Activated CD4-positive, alpha-beta T cell treated with anti-CD3 and anti-CD28 coated beads for 36 hours (primary cell): ENCODE data around the gene TMPRSS9. TPM values are rescaled to one million over a fixed set of nuclear protein-coding genes. Genes with fewer than 3 reads are reported as not detected.
A peak's percentile ranks its signal among the peaks of the same experiment; 100 is the strongest.
"Not testable (repeated sequence)": the region's sequence is repeated elsewhere in the genome, so short reads cannot be mapped to it uniquely, and the experiment has no call there.

Experiments used
- ATAC-seq: fragments of 200-7000 bp; cut with Tn5 transposase; one replicate; pipeline ENCODE4 v1.10.0; 2021; ENCODE audit warnings: mild to moderate bottlenecking, moderate library complexity
- CTCF ChIA-PET: fragments of 350-600 bp; sonication (Branson Sonifier 250); formaldehyde crosslinking; loops from one replicate; lab custom pipeline; 2021; ENCODE audit warnings: antibody characterized with exemption; lab: Charles Lee
- POLR2A ChIA-PET: fragments of 350-600 bp; sonication (Branson Sonifier 250); formaldehyde crosslinking; loops from one replicate; lab custom pipeline; 2021; ENCODE audit warnings: antibody characterized with exemption, inconsistent platforms; lab: Charles Lee
- DNase-seq: peaks from one replicate; pipeline ENCODE4 v3.0.0-alpha.2; 2020
- H3K27ac Mint-ChIP-seq: one replicate; pipeline ENCODE4 v1.8.0; 2021; ENCODE audit warnings: mixed read lengths
- H3K27me3 Mint-ChIP-seq: one replicate; pipeline ENCODE4 v1.8.0; 2021; ENCODE audit warnings: mixed read lengths
- H3K36me3 Mint-ChIP-seq: one replicate; pipeline ENCODE4 v1.8.0; 2021; ENCODE audit warnings: low read depth, mixed read lengths
- H3K4me1 Mint-ChIP-seq: one replicate; pipeline ENCODE4 v1.8.0; 2021; ENCODE audit warnings: mixed read lengths
- H3K4me3 Mint-ChIP-seq: one replicate; pipeline ENCODE4 v1.8.0; 2021; ENCODE audit warnings: mild to moderate bottlenecking, moderate library complexity, mixed read lengths
- H3K9me3 Mint-ChIP-seq: one replicate; pipeline ENCODE4 v1.8.0; 2021; ENCODE audit warnings: low read depth, mixed read lengths
- intact Hi-C, 2 experiments: fragments of 100-400 bp; cut with DNase I in 1 of 2; cut with micrococcal nuclease in 1 of 2; formaldehyde crosslinking; loops; one replicate each; pipeline versions ENCODE4 v1.14.2 to v1.15.1; 2022 to 2024; cut with DNase I, micrococcal nuclease
- total RNA-seq, 2 experiments: library from RNA; stranded (reverse); gene quantifications; one replicate each; pipeline ENCODE4 v1.2.3, GENCODE V29; 2021

TMPRSS9 gene
- total RNA-seq, 2 experiments from 2014 or later, result not detected

- intact Hi-C loops, result no loop called here
- DNase-seq (no peak), ATAC-seq (no peak)
- Mint-ChIP-seq H3K9me3 (no peaks in the 10 kb centered on the region), H3K4me1 (peaks cover 26% of the 10 kb centered on the region), H3K36me3 (peaks cover 2% of the 10 kb centered on the region), H3K4me3 (no peak overlapping the region), H3K27ac (no peak overlapping the region), H3K27me3 (no peaks in the 10 kb centered on the region)
- POLR2A ChIA-PET, result no interaction called here
- CTCF ChIA-PET, result no interaction called here
These were observed 91.1 kb downstream of the TMPRSS9 start for GRCh38 chr19:2451138-2451537.

- DNase-seq (no peak), ATAC-seq (no peak)
- no peak overlapping the region for H3K27ac Mint-ChIP-seq
- H3K9me3 Mint-ChIP-seq, result no peaks in the 10 kb centered on the region
- peaks cover 20% of the 10 kb centered on the region for H3K4me1 Mint-ChIP-seq
- POLR2A ChIA-PET, result no interaction called here
- H3K27me3 Mint-ChIP-seq, result no peaks in the 10 kb centered on the region
- intact Hi-C loops, result no loop called here
- H3K4me3 Mint-ChIP-seq, result no peak overlapping the region
- CTCF ChIA-PET, result no interaction called here
- no peaks in the 10 kb centered on the region for H3K36me3 Mint-ChIP-seq
These were observed 91.7 kb downstream of the TMPRSS9 start for GRCh38 chr19:2451741-2452140.

DNA sequence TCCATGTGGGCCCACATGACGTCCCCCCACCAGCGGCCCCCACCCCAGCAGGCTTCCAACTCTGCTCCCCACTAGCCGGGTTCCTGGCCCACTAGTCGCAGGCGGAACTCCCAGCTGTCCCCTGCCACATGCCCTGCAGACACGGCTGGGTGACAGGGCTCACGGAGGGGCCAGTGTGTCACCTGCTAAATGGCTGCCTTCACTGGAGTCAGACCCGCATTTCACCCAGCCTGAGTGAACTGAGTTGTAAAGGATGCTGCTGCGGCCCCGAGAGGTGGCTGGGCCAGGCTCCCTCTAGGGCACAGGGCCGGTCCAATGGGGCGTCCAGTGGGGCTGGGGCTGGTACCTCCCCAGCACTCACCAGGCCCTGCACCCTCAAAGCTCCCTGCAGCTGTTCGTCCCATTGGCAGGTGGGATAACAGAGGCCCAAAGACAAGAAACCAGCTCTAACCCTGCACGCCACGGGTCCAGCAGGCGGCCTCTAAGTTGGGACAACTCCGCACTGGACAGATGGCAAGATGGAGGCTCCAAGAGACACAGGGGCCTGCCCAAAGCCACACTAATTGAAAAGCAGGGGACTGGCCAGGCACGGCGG, 93.5 kb downstream of the TMPRSS9 start:
- Mint-ChIP-seq H3K9me3 (no peaks in the 10 kb centered on the region), H3K27me3 (no peaks in the 10 kb centered on the region), H3K27ac (no peak overlapping the region), H3K36me3 (peaks cover 3% of the 10 kb centered on the region), H3K4me1 (peaks cover 16% of the 10 kb centered on the region), H3K4me3 (no peak overlapping the region)
- no peak for ATAC-seq
- intact Hi-C loops, result no loop called here
- POLR2A ChIA-PET, result interaction anchor here (0.6 to 1.1 kb wide), 2 partner anchors 108 to 168 kb away, joined by 4 to 6 read pairs; no protein-coding TSS in a partner anchor
- CTCF ChIA-PET, result interaction anchor here (1.2 kb wide), 1 partner anchor 158 kb away, joined by 6 read pairs; no protein-coding TSS in a partner anchor
- DNase-seq, result no peak

DNA sequence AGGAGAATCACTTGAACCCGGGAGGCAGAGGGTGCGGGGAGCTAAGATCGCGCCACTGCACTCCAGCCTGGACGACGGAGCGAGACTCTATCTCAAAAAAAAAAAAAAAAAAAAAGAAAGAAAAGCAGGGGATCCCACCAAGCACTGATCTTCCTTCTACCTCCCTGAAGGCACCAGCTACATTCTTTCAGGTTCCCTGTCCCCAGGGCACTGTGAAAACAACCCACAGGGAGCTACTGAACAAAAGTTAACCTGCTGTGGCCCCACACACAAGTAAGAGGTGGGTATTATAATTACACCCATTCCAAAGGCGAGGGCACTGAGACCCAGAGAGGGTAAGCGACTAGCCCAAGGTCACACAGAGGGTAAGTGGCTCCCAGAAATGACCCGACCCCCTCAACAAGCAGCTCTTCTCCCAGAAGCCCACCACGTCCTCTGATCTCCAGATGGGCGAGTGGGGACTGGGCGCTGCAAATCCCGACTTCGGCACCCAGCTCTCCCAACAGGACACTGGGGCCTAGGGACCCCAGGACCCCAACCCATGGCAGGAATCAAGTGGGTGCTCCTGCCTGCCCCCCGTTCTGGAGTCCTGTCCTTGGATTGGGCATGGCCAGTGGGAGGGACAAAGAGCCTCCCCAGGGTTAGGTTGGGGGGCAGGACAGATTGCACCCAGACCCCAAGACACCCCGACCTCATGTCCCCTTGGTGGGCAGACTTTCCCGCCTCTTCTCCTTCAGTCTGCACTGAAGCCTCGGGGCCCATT, 94.3 kb downstream of the TMPRSS9 start:
- H3K9me3 Mint-ChIP-seq, result no peaks in the 10 kb centered on the region
- peaks cover 3% of the 10 kb centered on the region for H3K36me3 Mint-ChIP-seq
- ATAC-seq, result no peak
- intact Hi-C loops, result no loop called here
- POLR2A ChIA-PET, result interaction anchor here (0.6 kb wide), 1 partner anchor 108 kb away, joined by 6 read pairs; no protein-coding TSS in a partner anchor
- peak overlapping the region; percentile 84 for H3K4me3 Mint-ChIP-seq
- CTCF ChIA-PET, result interaction anchor here (1.2 kb wide), 1 partner anchor 157 kb away, joined by 6 read pairs; no protein-coding TSS in a partner anchor
- H3K27me3 Mint-ChIP-seq, result no peaks in the 10 kb centered on the region
- DNase-seq, result no peak
- peaks cover 16% of the 10 kb centered on the region for H3K4me1 Mint-ChIP-seq
- H3K27ac Mint-ChIP-seq, result no peak overlapping the region

DNA sequence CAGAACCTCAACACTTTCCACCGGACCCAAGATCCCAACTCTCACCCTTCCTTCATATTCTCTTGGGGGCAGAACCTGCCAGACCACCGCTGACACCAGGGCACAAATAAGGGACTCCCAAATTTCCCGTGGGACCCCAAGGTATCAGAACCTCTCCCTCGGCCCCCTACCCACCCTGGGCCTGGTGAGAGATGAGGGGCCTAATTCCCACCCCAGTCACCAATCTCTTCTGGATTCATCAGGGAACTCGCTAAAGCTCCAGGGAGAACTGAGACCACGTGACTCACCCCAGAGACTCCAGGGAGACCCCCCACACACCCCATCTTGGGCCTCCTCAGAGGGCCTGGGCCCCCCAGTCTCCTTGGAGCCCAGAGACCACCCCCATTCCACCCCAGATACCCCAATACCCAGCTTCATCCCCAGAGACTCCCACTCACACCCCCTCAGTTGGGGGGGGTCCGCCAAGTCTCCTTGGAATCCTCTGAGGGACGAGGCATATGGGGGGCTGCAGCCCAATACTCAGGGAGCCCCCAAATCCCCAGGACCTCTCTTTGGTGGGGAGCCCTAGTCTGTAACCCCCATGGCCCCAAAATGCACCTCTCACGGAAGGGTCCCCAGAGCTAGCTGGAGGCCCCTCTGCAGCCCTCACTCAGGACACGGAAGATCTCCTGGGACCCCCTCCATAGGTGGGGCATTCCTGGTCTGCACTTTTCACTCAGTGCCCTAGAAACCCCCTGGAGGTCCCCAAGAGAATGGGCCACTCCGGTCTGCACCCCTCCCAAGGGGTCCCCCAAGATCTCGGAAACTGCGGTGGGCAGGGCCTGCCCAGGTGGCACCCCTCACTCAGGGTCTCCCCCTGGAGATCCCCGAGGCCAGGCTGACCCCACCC, 95.1 kb downstream of the TMPRSS9 start:
- Mint-ChIP-seq H3K27me3 (no peaks in the 10 kb centered on the region), H3K27ac (peak overlapping the region; percentile 35), H3K36me3 (peaks cover 3% of the 10 kb centered on the region), H3K4me3 (peak overlapping the region; percentile 84), H3K9me3 (no peaks in the 10 kb centered on the region), H3K4me1 (peaks cover 16% of the 10 kb centered on the region)
- intact Hi-C loops, result no loop called here
- POLR2A ChIA-PET, result no interaction called here
- ATAC-seq (no peak), DNase-seq (no peak)
- CTCF ChIA-PET, result no interaction called here

- Mint-ChIP-seq H3K36me3 (peaks cover 3% of the 10 kb centered on the region), H3K27ac (peak overlapping the region; percentile 88), H3K27me3 (no peaks in the 10 kb centered on the region), H3K4me1 (peaks cover 16% of the 10 kb centered on the region), H3K4me3 (peak overlapping the region; percentile 84), H3K9me3 (no peaks in the 10 kb centered on the region)
- CTCF ChIA-PET, result interaction anchor here (1.0 to 1.6 kb wide), 4 partner anchors 21 to 181 kb away, joined by 3 to 9 read pairs (median 4); partner anchors contain the start of genes GADD45B and TIMM13
- POLR2A ChIA-PET, result interaction anchor here (1.0 to 1.9 kb wide), 4 partner anchors 20 to 165 kb away, joined by 4 to 11 read pairs (median 5); partner anchors contain the start of genes GADD45B and TIMM13
- intact Hi-C loops, result loop anchor here in 1 of 2 experiments (1.0 to 2.0 kb wide), 6 partner anchors 29 to 385 kb away; partner anchors contain the start of genes DOT1L, LSM7, PLEKHJ1 and SF3A2
- ATAC-seq, result peak; percentile 47
- peak; percentile 73 for DNase-seq
These were observed 95.9 kb downstream of the TMPRSS9 start for GRCh38 chr19:2455851-2456570.

GRCh38 chr19:2457394-2458037, 97.5 kb downstream of the TMPRSS9 start:
- ChIA-PET POLR2A (interaction anchor here (0.6 to 1.9 kb wide), 5 partner anchors 10 to 159 kb away, joined by 4 to 11 read pairs (median 4); partner anchors contain the start of gene GADD45B), CTCF (interaction anchor here (0.5 to 1.6 kb wide), 9 partner anchors 19 to 160 kb away, joined by 3 to 9 read pairs (median 3); partner anchors contain the start of genes GADD45B and TIMM13)
- peaks cover 18% of the 10 kb centered on the region for H3K4me1 Mint-ChIP-seq
- H3K4me3 Mint-ChIP-seq, result peak overlapping the region; percentile 84
- ATAC-seq, result peak; percentile 1
- H3K9me3 Mint-ChIP-seq, result no peaks in the 10 kb centered on the region
- H3K36me3 Mint-ChIP-seq, result peaks cover 3% of the 10 kb centered on the region
- H3K27ac Mint-ChIP-seq, result peak overlapping the region; percentile 92
- peaks cover 2% of the 10 kb centered on the region for H3K27me3 Mint-ChIP-seq
- no peak for DNase-seq
- intact Hi-C loops, result loop anchor here in 1 of 2 experiments (1.0 to 2.0 kb wide), 6 partner anchors 17 to 728 kb away; partner anchors contain the start of genes DOT1L, LSM7, NCLN and PLEKHJ1

- Mint-ChIP-seq H3K9me3 (no peaks in the 10 kb centered on the region), H3K27me3 (peaks cover 2% of the 10 kb centered on the region), H3K36me3 (peaks cover 3% of the 10 kb centered on the region), H3K27ac (no peak overlapping the region), H3K4me3 (no peak overlapping the region), H3K4me1 (peaks cover 18% of the 10 kb centered on the region)
- CTCF ChIA-PET, result interaction anchor here (0.8 to 1.5 kb wide), 3 partner anchors 22 to 155 kb away, joined by 3 read pairs; no protein-coding TSS in a partner anchor
- intact Hi-C loops, result no loop called here
- ATAC-seq, result no peak
- POLR2A ChIA-PET, result no interaction called here
- no peak for DNase-seq
These were observed 98.0 kb downstream of the TMPRSS9 start for GRCh38 chr19:2458054-2458453.

DNA sequence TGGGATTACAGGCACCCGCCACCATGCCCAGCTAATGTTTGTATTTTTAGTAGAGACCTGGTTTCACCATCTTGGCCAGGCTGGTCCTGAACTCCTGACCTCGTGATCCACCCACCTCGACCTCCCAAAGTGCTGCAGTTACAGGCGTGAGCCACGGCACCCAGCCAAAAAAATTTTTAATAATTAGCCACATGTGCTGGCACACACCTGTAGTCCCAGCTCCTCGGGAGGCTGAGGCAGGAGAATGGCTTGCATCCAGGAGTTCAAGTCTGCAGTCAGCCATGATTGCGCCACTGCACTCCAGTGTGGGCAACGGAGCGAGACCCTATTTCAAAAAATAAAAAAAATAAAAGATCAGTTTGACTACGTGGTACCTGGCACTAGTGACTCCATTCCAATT, 98.7 kb downstream of the TMPRSS9 start:
- intact Hi-C loops, H3K27ac Mint-ChIP-seq, H3K27me3 Mint-ChIP-seq, H3K4me3 Mint-ChIP-seq, H3K9me3 Mint-ChIP-seq, H3K36me3 Mint-ChIP-seq, CTCF ChIA-PET, ATAC-seq, POLR2A ChIA-PET, DNase-seq: not testable (repeated sequence)
- H3K4me1 Mint-ChIP-seq, result peaks cover 18% of the 10 kb centered on the region

GRCh38 chr19:2460245-2460644, 100.2 kb downstream of the TMPRSS9 start:
- H3K4me3 Mint-ChIP-seq, result no peak overlapping the region
- CTCF ChIA-PET, result interaction anchor here (1.2 kb wide), 1 partner anchor 148 kb away, joined by 4 read pairs; no protein-coding TSS in a partner anchor
- peaks cover 2% of the 10 kb centered on the region for H3K27me3 Mint-ChIP-seq
- H3K4me1 Mint-ChIP-seq, result peaks cover 10% of the 10 kb centered on the region
- H3K9me3 Mint-ChIP-seq, result no peaks in the 10 kb centered on the region
- H3K36me3 Mint-ChIP-seq, result peaks cover 3% of the 10 kb centered on the region
- DNase-seq (no peak), ATAC-seq (no peak)
- POLR2A ChIA-PET, result interaction anchor here (1.7 kb wide), 1 partner anchor 16 kb away, joined by 6 read pairs; the partner anchor contains the start of gene GADD45B
- H3K27ac Mint-ChIP-seq, result no peak overlapping the region
- intact Hi-C loops, result no loop called here
